Stimulated activated CD4-positive, alpha-beta T cell treated with anti-CD3 and anti-CD28 coated beads, Interleukin-4, amount 100 ng/mL, for 48 hours (primary cell): ENCODE results near the gene LDLRAD2.
"Not testable (repeated sequence)": the region's sequence is repeated elsewhere in the genome, so short reads cannot be mapped to it uniquely, and the experiment has no call there.

Source experiments
- DNase-seq, 2 donors: peaks; one replicate each; pipeline ENCODE4 v3.0.0-alpha.2; 2020; ENCODE audit warnings: low read depth in 2 of 2

LDLRAD2 gene, protein sequence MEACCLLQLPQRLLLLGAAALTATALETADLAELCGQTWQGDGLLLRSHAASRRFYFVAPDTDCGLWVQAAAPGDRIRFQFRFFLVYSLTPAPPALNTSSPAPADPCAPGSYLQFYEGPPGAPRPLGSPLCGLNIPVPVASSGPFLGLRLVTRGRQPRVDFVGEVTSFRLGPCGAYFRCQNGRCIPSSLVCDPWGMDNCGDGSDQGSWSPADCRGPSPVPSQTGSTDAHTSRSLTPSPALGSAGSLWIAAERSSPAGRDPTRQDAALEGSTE

DNA sequence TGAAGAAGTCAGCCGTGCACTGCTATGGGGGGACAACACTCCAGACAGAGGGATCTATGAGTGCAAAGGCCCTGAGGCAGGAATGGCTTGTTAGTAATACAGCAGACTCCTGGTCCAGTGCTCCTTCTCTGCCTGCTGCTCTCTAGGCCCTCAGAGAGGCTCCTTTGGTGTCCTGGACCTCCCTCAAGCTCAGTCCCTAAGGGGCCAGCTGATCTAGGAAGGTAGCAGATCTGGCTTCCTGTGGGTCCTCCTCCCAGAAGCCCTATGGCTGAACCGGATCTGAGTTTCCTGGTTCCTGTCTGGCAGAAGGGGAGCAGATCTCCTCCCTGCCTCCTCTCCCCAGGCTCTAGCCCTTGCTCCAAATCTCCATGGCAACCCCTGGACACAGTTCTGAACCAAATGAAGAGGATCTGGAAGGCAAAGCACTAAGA lies at the start of gene LDLRAD2:
Gene LDLRAD2, plus strand, starts transcription at position 391 of the 431 bp plus-strand sequence. CDS start 187 bp downstream, outside the sequence.
- DNase-seq: no peak

DNA sequence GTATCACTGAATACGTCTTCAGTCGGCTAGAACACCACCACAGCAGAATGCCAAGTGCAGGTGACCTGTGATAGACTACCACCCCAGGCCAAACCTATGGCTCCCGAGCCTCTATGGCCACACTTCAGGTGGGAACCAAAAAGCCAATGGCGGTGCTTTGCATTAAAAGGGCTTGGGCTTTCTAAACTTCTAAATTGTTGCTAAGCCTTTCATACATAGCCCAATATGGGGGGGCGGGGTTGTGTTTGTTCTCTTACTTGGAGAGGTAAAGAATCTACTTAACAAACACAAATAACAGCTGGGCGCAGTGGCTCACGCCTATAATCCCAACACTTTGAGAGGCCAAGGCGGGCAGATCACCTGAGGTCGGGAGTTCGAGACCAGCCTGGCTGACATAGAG lies 48.8 kb upstream of the LDLRAD2 start:
- no peak for DNase-seq

GRCh38 chr1:21763694-21764419 lies 48.2 kb upstream of the LDLRAD2 start:
- no peak for DNase-seq

DNA sequence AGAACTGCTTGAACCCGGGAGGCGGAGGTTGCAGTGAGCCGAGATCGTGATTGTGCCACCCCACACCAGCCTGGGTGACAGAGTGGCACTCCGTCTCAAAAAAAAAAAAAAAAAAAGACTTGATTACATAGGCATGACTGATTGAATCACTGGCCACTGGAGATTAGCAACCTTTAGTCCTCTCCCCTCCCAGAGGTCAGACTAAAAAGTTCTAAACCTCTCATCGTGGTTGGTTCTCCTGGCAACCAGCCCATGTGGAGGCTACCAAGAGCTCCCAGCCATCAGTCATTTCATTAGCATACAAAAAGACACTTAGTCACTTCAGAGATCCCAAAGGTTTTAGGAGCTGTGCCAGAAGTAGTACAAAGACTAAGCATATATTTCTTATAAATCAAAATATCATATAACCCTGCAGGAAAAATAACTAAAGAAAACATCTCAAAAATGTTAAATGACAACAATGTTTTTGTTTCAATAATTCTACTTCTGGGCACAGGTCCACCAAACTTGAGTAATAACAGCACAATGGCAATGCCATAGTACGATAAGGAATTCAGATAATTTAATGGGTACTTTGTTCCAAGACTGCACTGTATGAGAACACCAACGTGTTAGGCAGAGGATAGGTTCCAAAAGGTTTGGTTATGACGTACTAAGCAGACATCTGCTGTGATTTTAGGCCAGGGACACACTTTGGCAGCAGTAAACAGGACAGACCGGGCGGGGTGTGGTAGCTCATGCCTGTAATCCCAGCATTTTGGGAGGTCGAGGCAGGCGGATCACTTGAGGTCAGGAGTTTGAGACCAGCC lies 47.2 kb upstream of the LDLRAD2 start:
- DNase-seq: no peak

DNA sequence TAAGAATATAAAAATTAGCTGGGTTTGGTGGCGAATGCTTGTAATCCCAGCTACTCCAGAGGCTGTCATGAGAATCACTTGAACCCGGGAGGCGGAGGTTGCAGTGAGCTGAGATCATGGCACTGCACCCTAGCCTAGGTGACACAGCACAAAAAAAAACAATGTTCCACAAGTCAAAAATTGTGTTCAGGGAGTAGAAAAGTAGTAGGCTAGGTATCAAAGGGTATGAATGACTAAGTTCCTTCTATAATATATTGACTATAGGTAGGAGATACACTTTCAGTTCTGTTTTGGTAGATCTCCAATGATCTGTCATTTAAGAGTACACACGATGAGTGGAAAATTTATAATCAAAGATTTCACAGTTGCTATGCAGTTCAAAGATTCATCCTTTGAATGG lies 45.9 kb upstream of the LDLRAD2 start:
- DNase-seq: no peak

DNA sequence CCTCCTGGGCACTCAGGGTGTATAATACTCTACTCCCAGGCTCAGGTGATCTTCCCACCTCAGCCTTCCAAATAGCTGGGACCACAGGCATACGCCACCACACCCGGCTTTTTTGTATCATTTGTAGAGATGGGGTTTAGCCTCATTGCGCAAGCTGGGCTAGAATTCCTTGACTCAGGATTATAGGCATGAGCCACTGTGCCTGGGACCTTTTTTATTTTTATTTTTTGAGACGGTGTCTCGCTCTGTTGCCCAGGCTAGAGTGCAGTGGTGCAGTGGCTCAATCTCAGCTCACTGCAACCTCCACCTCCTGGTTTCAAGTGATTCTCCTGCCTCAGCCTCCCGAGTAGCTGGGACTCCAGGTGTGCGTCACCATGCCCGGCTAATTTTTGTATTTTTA lies 45.0 kb upstream of the LDLRAD2 start:
- DNase-seq: not testable (repeated sequence)

DNA sequence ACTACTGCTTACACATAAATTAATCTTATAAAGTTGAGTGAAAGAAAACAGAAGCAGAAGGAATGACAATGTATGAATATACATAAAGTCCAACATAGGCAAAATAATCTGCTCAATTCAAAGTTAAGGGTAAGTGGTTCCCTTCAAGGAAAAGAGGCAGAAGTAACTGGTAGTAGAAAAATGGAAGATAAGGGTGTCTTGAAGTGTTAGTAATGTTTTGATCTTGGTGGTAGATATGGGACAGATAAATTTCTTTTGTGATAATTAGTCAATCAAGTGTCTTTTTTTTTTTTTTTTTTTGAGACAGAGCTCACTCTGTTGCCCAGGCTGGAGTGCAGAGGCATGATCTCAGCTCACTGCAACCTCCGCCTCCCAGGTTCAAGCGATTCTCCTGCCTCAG lies 41.9 kb upstream of the LDLRAD2 start:
- no peak for DNase-seq

- not testable (repeated sequence) for DNase-seq
These were observed 41.5 kb upstream of the LDLRAD2 start for GRCh38 chr1:21770602-21771001.

GRCh38 chr1:21771672-21772071 lies 40.4 kb upstream of the LDLRAD2 start:
- DNase-seq: not testable (repeated sequence)

DNA sequence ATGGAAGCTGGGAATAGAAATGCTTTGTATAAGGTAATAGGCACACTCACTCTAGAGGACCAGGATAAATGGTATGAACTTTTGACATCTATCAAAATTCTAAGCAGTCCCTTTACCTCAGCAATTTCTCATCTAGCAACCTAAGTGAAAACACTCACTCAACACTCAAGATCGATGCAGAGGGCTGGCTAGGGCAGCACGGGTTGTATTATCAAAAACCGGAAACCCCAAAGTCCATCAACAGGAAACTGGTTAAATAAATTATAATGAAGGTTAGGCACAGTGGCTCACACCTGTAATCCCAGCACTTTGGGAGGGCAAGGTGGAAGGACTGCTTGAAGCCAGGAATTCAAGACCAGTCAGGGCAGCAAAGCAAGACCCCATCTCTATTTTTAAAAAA lies 38.5 kb upstream of the LDLRAD2 start:
- DNase-seq: no peak

- no peak for DNase-seq
These were observed 37.1 kb upstream of the LDLRAD2 start for GRCh38 chr1:21774835-21775549.

GRCh38 chr1:21775550-21775914 lies 36.5 kb upstream of the LDLRAD2 start:
- DNase-seq: no peak

DNA sequence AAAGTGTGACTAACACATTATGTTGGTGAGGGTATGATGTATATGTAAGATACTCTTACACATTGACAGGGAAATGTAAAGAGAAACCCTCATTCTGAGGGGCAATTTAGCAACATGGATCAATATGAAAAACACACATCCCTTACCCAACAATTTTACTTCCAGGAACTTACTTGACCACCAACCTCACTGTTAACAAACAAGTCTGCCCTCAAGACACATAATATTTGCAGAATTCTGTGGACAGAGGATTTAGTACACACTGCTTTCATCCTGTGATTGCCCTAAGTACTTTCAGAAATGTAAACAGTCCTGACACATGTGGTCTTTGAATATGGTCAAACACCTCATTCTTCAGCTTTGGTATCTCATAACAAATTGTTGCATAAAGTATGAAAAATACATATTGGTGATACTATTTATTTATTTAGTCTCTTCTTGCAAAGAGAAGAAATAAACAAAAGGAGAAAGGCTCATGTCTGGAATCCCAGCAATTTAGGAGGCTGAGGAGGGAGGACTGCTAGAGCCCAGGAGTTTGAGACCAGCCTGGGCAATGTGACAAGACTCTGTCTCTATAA lies 36.0 kb upstream of the LDLRAD2 start:
- no peak for DNase-seq

DNA sequence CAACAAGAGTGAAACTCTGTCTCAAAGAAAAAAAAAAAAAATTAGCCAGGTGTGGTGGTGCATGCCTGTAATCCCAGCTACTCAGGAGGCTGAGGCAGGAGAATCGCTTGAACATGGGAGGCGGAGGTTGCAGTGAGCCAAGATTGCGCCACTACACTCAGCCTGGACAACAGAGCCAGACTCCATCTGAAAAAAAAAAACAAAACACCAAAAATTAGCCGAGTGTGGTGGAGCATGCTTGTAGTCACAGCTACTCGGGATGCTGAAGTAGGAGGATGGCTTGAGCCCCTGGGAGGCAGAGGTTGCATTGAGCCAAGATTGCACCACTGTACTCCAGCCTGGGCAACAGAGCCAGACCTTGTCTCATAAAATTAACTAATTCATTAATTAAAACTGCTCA lies 35.1 kb upstream of the LDLRAD2 start:
- DNase-seq: not testable (repeated sequence)

DNA sequence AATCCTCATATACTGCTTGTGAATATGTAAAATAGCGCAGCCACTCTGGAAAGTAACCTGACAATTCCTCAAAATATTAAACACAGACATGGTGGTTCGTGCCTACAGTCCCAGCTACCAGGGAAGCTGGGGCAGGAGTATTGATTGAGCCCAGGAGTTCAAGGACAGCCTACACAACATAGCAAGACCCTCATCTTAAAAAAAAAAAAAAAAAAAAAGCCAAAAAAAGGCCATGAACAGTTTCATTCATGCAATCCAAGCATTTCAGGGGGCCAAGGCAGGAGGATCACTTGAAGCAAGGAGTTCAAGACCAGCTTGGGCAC lies 33.7 kb upstream of the LDLRAD2 start:
- no peak for DNase-seq

DNA sequence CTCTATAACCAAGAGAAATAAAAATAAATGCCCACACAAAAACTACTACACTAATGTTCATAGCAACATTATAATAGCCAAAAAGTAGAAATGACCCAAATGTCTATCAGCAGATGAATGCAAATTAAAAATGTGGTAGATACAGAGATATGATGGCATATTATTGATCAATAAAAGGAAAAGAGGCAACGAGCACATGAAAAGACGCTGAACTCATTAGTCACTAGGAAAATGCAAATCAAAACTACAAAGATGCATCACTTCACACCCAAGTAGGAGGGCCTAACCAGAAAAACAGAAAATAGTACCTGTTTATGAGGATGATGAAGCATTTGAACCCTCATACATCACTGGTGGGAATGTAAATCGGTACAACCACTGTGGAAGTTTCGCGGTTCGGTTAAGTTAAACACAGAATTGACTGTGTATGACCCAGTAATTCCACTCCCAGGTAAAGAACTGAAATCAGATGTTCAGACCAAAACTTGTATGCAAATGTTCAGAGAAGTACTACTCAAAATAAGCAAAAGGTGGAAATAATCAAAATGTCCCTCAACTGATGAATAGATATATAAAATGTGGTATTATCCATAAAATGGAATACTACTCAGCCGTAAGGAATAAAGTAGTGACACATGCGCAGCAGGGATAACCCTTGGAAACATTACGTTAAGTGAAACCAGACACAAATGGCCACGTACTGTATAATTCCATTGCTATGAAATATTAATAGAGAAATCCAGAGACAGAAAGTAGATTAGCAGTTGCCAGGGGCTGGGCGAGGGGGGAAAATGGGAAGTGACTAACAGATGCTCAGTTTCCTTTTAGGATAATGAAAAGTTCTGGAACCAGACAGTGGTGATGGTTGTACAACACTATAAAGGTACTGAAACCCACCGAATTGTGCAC lies 32.2 kb upstream of the LDLRAD2 start:
- peak in 1 of 2 donors; percentile 52 for DNase-seq

- DNase-seq: no peak
These were observed 30.2 kb upstream of the LDLRAD2 start for GRCh38 chr1:21781815-21782348.

- peak; percentile 34 to 43 for DNase-seq
These were observed 29.7 kb upstream of the LDLRAD2 start for GRCh38 chr1:21782349-21782867.

DNA sequence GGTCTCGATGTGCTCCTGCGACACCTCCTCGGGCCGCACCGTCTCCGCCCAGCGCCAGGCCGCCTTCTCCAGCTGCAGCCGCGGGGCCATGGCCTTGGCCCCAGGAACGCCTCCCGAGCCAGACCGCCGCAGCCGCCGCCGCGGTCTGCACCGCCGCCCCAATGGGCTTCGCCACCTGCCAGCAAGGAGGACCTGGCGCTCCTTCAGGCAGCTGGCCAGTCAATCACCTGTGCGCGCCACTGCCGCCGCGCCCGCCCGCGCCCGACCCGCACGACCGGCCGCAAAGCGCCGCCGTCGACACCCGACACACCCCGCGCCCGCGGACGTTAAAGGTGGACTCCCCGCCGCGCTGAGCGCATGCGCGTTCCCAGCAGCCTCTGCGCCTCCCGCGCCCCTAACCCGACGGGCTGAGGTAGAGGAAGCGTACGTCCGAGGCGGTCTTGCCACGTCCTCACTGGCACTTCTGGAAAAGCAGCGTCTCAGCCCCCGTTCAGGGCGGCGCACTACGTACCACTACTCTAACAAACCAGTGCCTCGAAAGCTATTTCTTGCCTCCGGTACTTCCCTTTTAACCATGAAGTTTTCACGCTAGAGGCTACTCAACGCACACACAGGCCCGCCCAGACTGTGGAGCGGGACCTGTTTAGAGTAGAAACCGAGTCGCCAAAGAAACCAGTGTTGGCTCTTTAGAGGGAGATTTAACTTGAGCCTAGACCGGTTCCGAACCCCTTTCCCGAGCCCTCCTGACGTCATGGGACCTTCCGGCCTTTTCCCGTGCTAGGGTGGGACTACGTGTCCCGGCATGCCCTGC lies 29.0 kb upstream of the LDLRAD2 start, which contains the start of gene USP48:
Gene USP48, minus strand, starts transcription at position 282 of the 811 bp plus-strand sequence. Its CDS starts 192 bp downstream, at position 90.
- peak; percentile 94 to 96 for DNase-seq
